CD4-positive, alpha-beta T cell treated with Interleukin-6 at 100 ng/mL for 8 hours (primary cell): Measurements from ENCODE around the gene VEGFA.

Experiments used
- DNase-seq: peaks from one replicate; pipeline ENCODE4 v3.0.0-alpha.2; 2020; ENCODE audit warnings: mixed read lengths, low spot score

The VEGFA gene

DNA sequence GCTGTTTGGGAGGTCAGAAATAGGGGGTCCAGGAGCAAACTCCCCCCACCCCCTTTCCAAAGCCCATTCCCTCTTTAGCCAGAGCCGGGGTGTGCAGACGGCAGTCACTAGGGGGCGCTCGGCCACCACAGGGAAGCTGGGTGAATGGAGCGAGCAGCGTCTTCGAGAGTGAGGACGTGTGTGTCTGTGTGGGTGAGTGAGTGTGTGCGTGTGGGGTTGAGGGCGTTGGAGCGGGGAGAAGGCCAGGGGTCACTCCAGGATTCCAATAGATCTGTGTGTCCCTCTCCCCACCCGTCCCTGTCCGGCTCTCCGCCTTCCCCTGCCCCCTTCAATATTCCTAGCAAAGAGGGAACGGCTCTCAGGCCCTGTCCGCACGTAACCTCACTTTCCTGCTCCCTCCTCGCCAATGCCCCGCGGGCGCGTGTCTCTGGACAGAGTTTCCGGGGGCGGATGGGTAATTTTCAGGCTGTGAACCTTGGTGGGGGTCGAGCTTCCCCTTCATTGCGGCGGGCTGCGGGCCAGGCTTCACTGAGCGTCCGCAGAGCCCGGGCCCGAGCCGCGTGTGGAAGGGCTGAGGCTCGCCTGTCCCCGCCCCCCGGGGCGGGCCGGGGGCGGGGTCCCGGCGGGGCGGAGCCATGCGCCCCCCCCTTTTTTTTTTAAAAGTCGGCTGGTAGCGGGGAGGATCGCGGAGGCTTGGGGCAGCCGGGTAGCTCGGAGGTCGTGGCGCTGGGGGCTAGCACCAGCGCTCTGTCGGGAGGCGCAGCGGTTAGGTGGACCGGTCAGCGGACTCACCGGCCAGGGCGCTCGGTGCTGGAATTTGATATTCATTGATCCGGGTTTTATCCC, at the start of gene VEGFA:
Gene VEGFA (plus strand): TSS at position 686 of the 846 bp plus-strand sequence.
- peak; percentile 86 for DNase-seq

DNA sequence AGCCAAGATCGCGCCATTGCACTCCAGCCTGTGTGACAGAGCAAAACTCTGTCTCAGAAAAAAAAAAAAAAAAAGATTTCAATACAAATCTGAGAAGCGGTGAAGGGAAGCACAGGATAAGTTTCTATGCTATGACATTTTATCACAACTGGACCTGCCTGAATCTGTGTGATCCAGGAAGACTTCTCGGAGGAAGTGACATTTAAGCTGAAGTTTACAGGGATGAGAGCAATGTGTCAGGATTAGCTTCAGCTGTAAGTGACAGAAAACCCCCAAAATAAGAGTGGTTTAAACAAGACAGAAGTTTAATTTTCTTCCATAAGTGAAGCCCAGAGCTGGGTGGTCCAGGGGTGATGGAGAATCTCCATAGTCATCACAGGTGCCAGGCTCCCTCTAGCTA, 49.0 kb upstream of the VEGFA start:
- no peak for DNase-seq

DNA sequence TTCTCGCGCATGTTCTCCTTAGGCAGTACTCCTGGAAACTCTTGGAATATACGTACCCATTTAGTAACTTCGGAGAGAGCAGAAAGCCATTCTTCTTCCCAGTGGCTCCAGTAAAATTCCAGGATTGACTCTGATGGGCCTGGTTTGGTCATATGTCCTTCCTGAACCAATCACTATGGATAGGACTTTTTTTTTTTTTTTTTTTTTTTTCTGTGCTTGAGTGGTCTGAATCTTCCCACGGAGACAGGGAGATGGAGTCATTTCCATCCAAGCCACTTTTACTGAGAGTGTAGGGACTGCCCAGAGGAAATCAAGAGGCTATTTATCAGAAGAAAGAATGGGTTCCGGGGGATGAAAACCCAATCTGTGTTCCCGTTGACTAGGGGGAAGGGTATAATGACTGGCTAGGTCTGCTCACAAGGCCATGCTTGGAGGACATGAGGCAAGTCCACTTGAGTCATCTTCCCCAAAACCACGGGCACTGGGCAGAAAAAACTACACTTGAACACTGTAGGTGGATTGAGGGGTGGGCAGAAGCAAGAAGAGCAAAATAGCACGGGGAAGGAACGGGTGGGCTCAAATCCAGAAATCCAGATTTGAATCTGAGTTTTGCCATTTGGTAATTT, 47.0 kb upstream of the VEGFA start:
- no peak for DNase-seq

DNA sequence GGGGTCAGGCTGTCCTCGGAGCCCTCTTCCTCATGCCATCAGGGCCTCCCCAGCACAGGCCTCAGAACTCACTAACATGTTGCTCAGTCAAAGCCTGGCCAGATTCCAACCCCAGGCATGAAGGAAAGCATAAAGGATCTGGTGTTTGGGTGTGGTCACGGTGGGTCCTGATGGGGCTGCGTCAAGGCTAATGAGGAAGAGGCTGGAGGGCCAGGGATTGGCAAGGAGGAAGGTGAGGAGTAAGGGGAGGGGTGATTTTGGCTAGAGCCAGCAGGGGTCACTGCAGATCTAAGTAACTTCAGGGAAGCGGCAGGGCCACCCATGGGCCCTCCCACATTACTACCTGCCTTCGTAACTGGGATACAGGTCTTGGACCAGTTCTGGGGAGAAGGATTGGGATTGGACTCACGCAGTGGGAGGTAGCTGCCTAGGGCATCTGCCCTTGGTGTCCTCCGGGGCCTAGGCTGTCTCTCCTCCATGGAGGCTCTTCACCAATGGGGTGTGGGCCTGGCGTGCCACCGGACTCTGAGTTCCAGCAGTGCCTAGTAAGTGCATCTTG, 46.2 kb upstream of the VEGFA start:
- DNase-seq, result peak; percentile 59

DNA sequence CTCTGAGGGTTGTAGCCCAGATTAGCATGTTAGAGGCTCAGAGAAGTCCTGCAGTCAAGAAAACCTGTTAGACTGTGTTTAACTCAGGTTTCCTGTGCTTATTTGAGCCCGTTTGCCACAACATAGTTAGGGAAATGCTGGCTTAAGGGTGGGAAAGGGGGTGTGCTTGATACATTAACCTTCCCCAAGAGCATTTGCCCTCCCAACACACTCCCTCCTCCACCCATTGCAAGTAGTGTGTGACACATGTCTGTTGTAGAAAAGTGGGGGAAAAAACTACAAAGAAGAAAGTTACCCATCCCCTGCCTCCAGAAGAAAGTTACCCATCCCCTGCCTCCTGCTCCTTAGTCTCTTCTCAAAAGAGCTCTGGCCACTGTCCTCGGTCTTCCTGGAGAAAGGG, 45.7 kb upstream of the VEGFA start:
- DNase-seq, result no peak

DNA sequence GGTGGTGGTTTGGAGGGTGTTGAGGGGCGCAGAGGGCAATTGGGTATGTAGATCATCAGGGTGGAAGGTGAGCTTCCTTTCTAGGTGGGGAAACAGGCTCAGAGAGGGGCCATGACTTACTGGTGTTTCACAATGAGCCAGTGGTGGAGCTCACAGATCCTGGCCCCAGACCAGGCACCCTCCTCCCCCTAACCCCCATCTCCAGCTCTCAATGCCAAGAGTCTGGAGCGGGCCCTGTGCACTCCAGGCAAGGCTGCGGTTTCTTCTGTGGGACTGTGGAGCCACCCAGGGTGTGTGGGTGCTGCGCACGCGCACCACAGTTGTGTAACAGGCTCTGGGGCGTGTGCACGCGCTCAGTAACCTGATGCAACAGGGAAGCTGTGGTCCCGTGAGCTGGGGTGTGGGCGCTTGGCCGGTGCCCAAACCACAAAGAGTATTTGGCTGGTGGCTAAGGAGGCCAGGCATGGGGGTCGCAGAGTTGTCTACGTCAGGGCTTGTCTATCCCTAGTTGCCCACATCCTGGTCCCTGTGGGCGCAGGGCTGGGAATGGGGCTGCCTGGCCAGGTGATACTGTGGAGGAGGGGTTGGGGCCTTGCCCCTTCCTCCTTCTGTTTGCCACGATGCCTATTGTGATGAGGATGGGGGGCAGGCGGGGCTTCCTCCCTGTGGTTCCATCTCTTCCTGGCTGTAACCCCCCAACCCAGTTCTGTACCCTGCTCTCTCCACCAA, 44.9 kb upstream of the VEGFA start:
- DNase-seq, result peak; percentile 71

DNA sequence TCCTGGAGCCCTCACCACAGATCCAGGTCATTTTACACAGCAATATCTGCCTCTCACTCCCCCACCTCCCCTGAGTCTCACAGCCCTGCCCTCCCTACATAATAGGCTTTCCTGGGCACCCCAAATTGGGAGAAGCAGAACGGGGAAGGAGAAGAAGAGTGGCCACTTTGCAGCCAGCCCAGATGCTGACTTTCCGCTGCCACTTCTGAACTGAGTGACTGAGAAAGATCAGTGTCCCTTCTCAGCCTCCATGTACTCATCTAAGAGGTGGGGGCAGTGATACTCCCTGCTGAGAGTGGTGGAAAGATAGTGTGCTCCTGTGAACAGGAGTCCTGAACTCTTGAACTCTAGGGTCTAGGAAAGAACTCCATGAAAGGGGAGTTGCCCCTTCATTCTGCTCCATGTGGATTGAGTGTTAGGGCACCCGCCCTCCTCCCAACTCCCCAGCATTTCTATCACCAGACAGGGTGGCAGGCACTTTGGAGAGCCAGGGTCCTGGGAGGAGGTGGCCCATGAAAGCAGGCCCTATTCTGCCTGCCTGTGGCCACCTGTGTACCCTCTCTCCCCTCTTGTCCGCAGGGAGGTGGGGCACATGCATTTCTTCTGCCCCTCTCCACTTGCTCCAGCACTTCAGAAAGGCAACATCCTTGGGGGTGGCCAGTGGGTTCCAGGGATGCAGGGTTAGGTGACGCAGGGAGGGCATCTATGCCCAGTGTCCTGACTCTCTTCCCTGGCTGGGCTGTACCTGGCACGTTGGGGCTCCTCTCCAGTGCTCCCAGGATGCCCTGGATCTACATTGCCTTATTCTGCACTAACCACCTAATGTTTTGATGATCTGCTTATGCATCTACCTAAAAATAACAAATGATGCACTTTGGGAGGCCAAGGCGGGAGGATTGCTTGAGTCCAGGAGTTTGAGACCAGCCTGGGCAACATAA, 44.1 kb upstream of the VEGFA start:
- no peak for DNase-seq

DNA sequence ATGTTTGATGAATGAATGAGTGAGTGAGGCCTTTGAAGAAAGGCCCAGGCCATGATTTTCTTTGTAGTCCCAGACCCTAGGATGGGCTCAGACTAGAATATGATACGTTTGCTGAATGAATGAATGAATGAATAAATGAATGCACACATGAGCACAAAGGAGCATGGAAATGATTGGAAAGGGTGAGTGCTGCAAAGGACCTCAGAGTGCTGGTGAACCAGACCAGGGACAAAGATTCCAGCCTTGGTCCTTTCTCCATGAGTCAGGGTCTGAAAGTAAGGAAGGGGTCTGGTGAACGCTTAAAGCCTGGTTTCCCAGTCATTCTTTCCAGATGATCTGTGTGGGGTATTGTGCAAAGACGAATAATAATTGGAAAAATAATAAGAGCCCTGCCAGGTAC, 42.4 kb upstream of the VEGFA start:
- no peak for DNase-seq

DNA sequence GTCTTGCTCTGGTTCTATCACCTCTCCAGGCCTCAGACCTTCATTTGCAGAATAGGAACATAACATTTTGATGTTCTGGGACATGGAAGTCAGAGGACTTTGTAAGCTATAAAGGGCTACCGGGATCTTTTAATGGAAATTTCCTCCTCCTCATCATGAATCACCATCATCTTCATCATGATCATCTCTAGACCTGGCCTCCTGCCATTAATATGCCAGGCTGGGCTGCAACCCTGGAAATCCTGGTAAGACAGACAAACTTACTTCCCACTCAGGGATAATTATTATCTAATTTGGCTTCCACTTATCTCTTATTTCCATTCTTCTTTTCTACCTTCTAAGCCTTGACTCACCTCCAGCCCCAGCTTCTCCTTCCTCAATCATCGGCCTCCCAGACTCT, 41.4 kb upstream of the VEGFA start:
- no peak for DNase-seq

DNA sequence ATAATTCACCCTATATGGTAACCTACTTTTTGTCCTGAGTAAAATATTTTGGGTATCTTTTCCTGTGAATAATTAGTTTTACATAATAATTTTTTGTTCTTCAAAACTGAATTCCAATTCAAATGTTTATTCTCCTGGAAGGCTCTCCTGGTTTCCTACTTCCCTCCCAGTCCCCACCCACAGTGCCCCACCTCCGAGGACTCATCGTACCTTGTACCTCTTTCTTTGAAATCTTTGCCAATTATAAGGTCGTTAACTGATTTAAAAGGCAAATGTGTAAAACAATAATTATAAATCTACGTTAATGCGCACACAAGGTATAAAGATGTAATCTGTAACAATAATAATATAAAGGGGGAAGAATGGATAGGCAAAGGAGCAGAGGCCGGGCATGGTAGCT, 40.5 kb upstream of the VEGFA start:
- no peak for DNase-seq

DNA sequence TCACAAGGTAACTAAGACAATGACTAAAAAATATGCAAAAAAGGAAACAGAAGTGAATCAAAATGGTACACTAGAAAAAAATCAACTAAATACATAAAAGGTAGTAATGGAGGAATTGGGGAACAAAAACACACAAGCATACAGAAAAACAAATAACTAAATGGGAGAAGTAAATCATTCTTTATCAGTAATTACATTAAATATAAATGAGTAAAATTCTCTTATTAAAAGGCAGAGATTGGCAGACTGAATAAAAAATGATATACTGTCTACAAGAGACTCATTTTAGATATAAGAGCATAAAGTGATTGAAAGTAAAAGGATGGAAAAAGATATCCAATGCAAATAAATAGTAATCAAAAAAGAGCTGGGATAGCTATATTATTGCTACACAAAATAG, 39.4 kb upstream of the VEGFA start:
- no peak for DNase-seq

DNA sequence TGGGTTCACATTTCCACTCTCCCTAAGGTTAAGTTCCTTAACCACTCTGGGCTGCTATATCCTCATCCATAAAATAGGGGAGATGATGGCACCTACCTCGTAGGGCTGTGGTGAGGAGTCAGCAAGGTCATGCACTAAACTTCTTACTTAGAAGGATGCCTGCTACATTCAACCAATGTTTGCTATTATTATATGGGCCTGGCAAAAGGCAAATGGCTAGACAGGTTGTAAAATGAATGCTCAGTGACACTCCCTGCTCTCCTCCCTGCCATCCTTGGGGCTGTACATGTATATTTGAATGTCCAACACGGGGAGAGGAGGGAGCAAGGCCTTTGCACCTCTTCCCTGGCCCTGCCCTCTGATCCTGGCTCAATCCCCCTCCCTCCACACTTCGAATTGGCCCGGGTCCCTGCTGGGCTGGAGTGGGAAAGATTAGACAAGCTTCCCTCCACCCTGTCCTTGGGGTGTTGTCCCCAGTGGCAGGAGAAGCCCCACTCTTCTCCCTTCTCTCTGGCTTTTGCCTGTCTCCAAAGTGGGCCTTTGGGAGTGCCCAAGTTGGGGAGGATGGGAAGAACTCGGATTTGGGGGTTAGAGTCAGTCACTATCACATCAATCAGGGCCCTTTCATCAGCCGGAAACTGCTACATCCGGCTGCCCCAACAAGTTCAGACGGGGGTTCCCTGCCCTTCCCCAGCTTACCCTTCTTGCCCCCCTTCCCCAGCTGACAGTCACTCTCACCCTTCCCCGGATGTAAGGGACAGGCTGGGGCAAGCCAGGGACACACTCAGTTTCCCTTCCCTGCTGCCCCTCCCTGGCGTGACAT, 36.3 kb upstream of the VEGFA start:
- DNase-seq, result no peak

DNA sequence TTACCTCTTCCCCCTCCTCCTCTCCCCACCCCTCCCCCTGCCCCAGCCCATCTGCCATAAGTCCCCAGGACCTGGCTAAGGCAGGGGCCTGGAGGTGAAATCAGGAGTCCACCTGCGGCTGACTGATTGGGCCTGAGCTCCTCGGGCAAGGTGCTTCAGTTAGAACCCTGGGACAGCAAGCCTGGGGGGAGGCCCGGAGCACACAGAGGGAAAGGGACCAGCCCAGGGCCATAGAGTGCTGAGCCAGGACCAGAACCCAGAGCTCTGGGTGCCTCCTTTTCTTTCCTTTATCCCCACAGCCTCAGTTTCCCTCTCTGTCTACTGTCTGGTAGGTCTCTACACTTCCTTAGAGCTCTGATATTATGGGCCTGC, 35.7 kb upstream of the VEGFA start:
- no peak for DNase-seq

DNA sequence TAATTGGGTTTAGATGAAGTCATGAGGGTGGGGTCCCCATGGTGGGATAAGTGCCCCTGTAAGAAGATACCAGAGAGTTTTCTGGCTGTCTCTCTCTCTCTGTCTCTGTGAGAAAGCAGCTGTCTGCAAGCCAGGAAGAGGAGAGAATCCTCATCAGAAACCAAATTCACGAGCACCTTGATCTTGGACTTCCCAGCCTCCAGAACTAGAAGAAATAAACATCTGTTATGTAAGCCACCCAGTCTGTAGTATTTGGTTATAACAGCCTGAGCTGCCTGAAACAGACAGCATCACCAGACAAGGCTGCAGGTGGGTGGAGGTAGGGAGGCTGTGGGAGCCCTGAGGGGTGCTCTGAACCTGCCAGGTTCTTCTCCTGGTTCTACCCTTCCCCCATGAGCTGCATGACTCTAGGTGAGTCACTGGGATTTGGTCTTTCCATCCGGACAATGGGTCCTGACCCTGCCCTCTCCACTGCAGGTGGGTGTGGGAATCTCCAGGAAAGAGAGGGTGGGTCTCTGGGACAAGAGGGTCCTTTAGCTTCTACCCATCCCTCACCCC, 34.3 kb upstream of the VEGFA start:
- DNase-seq, result no peak

DNA sequence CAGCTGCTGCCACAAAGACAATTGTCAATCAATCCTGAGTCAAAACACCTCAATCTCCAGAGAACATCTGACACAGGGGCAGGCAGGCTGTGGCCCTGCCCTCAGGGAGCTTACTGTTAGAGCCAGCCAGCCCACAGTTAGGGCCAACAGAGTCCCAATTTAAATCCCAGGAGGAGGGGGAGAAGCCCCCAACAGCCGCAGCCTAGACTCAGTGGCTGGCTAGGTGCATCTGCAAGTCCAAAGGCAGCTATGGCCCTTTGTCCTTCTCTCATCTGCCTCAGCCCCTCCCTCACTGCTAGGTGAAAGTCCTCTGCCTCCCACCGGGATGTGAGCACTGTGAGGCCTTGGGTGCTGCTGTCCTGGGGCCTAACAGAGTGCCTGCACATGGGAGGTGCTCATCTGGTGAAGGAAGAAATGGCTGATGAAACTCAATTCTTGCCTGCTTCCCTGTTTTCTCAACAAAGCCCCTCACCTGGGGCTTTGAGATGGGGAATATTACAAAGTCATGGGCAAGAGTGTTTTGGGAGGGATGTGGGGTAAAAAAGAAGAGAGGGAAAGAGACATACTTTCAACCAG, 33.7 kb upstream of the VEGFA start:
- no peak for DNase-seq

DNA sequence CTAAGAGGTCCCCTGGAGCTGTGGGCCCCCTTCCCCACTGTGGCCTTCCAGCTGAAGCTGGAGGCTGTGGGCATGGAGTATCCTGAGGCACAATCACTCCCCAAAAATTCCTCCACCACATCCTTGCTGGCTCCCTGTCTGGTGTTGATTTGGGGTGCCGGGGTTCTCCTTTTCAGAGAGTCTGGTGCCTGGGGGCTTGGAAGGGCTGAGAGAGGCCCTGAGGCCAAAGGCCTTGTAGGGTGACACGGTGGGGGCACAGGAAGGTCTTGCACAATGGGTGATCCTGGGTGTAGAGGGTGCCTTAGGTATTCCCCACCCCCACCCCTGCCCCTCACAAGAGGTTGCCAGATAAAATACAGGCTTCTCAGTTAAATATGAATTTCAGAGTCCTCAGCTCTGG, 33.2 kb upstream of the VEGFA start:
- no peak for DNase-seq

DNA sequence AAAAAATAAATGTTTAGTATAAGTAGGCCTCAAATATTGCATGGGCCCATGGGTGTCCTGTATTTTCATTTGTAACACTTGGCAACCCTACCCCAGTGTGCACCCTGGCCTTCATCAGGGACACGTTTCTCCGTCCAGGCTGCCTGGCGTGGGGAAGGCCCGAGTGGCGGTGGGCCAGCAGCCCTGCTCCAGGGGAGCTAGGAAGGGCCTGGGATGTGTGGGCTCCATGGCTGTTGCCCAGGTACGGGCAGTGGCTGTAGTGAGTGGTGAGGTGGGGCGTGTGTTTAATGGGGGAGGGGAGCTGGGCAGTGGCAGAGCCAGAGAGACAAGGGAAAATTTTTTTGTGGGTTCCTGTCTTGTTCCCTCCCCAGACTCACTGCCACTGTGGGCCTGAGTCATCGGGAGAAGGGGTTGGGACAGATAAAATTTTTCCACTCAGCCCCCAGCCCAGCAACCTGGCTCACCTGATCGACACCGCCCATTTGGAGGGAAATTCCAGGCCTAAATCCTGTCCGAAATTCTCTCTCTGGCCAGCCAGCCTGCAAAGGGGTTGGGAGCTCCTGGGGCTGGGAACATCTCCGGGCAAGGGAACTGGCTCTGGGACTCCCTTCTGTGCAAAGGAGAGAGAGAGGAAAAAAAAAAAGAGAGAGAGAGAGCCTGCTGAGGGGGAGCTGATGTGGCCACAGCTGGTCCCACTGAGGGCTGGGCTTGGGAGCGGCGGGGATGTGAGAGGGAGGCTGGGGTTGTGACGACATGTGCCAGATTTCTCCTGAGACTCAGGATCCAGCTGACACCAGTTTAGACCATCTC, 32.5 kb upstream of the VEGFA start:
- DNase-seq, result no peak

DNA sequence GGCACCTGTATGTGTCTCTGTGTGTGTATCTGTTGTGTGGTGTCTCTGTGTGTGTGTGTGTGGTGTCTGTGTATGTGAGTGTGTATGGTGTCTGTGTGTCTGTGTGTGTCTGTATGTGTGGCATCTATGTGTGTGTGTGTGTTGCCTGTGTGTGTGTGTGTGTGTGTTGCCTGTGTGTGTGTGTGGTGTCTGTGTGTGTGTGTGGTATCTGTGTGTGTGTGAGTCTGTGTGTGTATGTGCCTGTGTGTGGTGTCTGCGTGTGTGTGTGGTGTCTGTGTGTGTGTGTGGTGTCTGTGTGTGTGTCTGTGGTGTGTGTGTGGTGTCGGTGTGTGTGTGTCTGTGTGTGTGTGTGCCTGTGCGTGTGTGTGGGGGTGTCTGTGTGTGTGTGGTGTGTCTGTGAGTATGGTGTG, 31.7 kb upstream of the VEGFA start:
- DNase-seq, result no peak
